Thyroid gland (tissue), 4 donors: ENCODE results near the gene SNED1. TPM values are rescaled to one million over a fixed set of nuclear protein-coding genes. Genes with fewer than 3 reads are reported as not detected.

ENCODE experiments used
- DNase-seq, 2 donors: peaks; one replicate each; pipeline ENCODE4 v3.0.0-alpha.2; 2019
- H3K27ac ChIP-seq, 3 donors: fragments of 200-600 bp; sonication (generic); 1 replicate in 2 of 3; 2 replicates in 1 of 3; pipeline ENCODE4 v1.5.1; 2016 to 2019; ENCODE audit warnings: mild to moderate bottlenecking in 1 of 3, moderate library complexity in 1 of 3
- H3K27me3 ChIP-seq: fragments of 200-600 bp; sonication (generic); one replicate; pipeline ENCODE4 v1.5.1; 2019
- H3K36me3 ChIP-seq, 2 donors: fragments of 200-600 bp; sonication (generic); one replicate each; pipeline ENCODE4 v1.5.1; 2016 to 2019
- H3K4me1 ChIP-seq, 2 donors: fragments of 200-600 bp; sonication (generic); one replicate each; pipeline ENCODE4 v1.5.1; 2017 to 2019
- H3K4me3 ChIP-seq, 3 donors: fragments of 200-600 bp; sonication (generic); replicated peaks in 1 of 3; 1 replicate in 2 of 3; 2 replicates in 1 of 3; pipeline ENCODE4 v1.5.1; 2016; ENCODE audit warnings: mild to moderate bottlenecking in 1 of 3
- H3K9me3 ChIP-seq: fragments of 200-600 bp; sonication (generic); one replicate; pipeline ENCODE4 v1.5.1; 2017
- POLR2A ChIP-seq, 2 donors: fragments of 450-650 bp; IDR thresholded peaks; one replicate each; pipeline ENCODE4 v1.6.1; 2017; ENCODE audit warnings: antibody characterized with exemption in 2 of 2, mild to moderate bottlenecking in 2 of 2, moderate library complexity in 1 of 2
- WGBS, 2 donors: methylation state at CpG; one replicate each; pipeline ENCODE4 v1.1.5; 2017; 5-methylcytosine and 5-hydroxymethylcytosine counted together
- intact Hi-C: fragments of 100-400 bp; cut with DNase I; formaldehyde crosslinking; loops from one replicate; pipeline ENCODE4 v1.15.1; 2023
- total RNA-seq, 4 donors: library from RNA; depleted of rRNA; stranded (reverse); fragments of >200 nt; gene quantifications; one replicate each; pipeline ENCODE4 v1.2.3, GENCODE V29; 2016
- TF ChIP-seq, protein P1 (sequence below), 6 experiments: fragments of 200-600 bp in 3 of 6; fragments of 450-650 bp in 3 of 6; sonication (generic) in 3 of 6; IDR thresholded peaks; one replicate each; pipeline ENCODE4 v1.5.1; 2016 to 2019; ENCODE audit warnings: antibody characterized with exemption in 6 of 6, mild to moderate bottlenecking in 2 of 6, inconsistent platforms in 1 of 6, moderate library complexity in 1 of 6

Gene SNED1
- total RNA-seq, 4 donors from 2014 or later = 47.7 to 122 (median 68.7) TPM

DNA sequence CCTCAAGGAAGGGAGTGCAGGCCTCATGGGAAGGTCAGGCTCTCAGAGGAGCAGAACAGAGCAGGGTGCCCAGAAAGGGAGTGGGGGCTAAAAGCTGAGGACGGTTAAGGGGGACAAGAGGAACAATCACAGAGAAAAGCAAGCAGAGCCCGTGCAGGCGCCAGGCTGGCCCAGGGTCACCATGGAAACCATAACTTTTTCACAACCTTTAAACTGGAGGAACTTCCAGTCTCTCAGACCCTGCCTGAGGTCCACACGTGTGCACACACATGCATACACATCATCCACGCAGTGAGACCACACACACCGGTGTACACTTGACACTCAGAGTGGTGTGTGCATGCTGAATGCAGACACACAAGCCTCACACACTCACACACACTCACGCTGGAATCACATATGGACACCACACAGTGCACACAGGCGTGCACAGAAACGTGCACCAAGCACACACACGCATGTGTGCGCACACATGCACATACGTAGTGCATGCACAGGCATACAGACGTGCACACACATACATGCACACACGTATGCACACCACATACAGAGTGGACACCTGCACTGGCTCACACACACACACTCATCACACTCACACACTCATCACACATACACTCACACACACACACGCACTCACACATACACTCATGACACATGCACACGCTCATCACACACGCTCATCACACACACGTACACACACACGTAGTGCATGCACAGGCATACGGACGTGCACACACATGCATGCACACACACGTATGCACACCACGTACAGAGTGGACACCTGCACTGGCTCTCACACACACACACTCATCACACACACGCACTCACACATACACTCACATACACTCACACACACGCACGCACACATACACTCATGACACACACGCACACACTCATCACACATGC lies 37.2 kb upstream of the SNED1 start:
- no peak for TF ChIP-seq POLR2A (IDR thresholded peaks at IDR 0.05)
- TF ChIP-seq, protein P1, sequence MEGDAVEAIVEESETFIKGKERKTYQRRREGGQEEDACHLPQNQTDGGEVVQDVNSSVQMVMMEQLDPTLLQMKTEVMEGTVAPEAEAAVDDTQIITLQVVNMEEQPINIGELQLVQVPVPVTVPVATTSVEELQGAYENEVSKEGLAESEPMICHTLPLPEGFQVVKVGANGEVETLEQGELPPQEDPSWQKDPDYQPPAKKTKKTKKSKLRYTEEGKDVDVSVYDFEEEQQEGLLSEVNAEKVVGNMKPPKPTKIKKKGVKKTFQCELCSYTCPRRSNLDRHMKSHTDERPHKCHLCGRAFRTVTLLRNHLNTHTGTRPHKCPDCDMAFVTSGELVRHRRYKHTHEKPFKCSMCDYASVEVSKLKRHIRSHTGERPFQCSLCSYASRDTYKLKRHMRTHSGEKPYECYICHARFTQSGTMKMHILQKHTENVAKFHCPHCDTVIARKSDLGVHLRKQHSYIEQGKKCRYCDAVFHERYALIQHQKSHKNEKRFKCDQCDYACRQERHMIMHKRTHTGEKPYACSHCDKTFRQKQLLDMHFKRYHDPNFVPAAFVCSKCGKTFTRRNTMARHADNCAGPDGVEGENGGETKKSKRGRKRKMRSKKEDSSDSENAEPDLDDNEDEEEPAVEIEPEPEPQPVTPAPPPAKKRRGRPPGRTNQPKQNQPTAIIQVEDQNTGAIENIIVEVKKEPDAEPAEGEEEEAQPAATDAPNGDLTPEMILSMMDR (IDR thresholded peaks at IDR 0.05) = no peak
- no peak for DNase-seq
- Histone ChIP-seq H3K27ac (peak overlapping the region in 1 of 3 donors; percentile 88), H3K27me3 (no peaks in the 10 kb centered on the region), H3K36me3 (no peaks in the 10 kb centered on the region), H3K4me1 (peaks cover 38 to 59% of the 10 kb centered on the region in 2 donors), H3K4me3 (no peak overlapping the region), H3K9me3 (no peaks in the 10 kb centered on the region)
- intact Hi-C loops = no loop called here
- WGBS, 2 donors = 71 to 72% methylated on average over 24 to 27 of the region's 27 CpGs

- H3K4me1 ChIP-seq = peaks cover 32 to 52% of the 10 kb centered on the region in 2 donors
- H3K27me3 ChIP-seq = no peaks in the 10 kb centered on the region
- no peaks in the 10 kb centered on the region for H3K9me3 ChIP-seq
- H3K27ac ChIP-seq = peak overlapping the region; percentile 66 to 88 (median 73)
- intact Hi-C loops = no loop called here
- 43 to 52% methylated on average over 12 of the region's 12 CpGs for WGBS, 2 donors
- H3K4me3 ChIP-seq = no peak overlapping the region
- DNase-seq = no peak
- H3K36me3 ChIP-seq = no peaks in the 10 kb centered on the region
- TF ChIP-seq, protein P1 (IDR thresholded peaks at IDR 0.05) = no peak
- no peak for TF ChIP-seq POLR2A (IDR thresholded peaks at IDR 0.05)
These were observed 36.5 kb upstream of the SNED1 start for GRCh38 chr2:240961910-240962299.

- Histone ChIP-seq H3K36me3 (no peaks in the 10 kb centered on the region), H3K4me3 (no peak overlapping the region), H3K4me1 (peaks cover 32 to 46% of the 10 kb centered on the region in 2 donors), H3K9me3 (no peaks in the 10 kb centered on the region), H3K27me3 (no peaks in the 10 kb centered on the region), H3K27ac (peak overlapping the region; percentile 66 to 88 (median 73))
- WGBS, 2 donors = 19 to 32% methylated on average over 12 to 15 of the region's 29 CpGs
- TF ChIP-seq, protein P1 (IDR thresholded peaks at IDR 0.05) = no peak
- peak in 1 of 2 donors; percentile 24 for TF ChIP-seq POLR2A (IDR thresholded peaks at IDR 0.05)
- intact Hi-C loops = no loop called here
- DNase-seq = peak; percentile 71 to 75
These were observed 35.9 kb upstream of the SNED1 start for GRCh38 chr2:240962300-240963064.

DNA sequence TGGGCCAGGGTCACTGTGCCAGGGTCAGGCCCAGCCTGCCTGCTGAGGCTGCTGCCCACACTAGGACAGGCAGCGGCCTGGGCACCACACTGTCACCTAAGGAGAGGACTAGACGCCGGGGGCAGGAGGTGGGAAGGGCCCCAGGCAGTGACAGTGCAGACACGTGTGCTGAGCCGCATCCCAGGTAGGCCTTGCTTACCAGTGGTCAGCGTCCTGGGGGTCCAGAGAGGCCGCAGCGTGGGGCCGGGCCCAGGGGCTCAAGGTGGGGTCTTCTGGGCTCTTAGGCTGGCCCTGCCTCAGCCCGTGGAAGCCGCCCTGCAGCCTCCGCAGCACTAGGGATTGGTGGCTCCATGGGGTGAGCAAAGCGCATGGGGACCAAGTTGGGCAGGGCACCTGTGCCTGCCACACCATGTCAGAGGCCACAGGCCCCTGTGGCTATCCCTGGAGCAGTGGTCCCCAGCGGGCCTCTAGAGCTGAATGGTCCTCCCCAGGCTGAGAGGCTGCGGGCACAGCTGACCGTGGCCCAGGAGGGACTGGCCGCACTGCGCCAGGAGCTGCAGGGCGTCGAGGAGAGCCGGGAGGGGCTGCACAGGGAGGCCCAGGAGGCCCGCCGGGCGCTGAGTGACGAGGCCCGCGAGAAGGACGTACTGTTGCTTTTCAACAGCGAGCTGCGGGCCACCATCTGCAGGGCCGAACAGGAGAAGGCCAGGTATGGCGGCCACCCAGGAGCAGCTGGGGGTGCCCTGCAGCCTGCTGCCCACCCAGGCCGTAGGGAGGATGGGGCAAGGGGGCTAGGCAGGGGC lies 35.2 kb upstream of the SNED1 start:
- peak overlapping the region; percentile 66 to 88 (median 73) for H3K27ac ChIP-seq
- peaks cover 25 to 38% of the 10 kb centered on the region in 2 donors for H3K4me1 ChIP-seq
- TF ChIP-seq, protein P1 (IDR thresholded peaks at IDR 0.05) = no peak
- TF ChIP-seq POLR2A (IDR thresholded peaks at IDR 0.05) = no peak
- no peaks in the 10 kb centered on the region for H3K27me3 ChIP-seq
- H3K36me3 ChIP-seq = no peaks in the 10 kb centered on the region
- H3K4me3 ChIP-seq = no peak overlapping the region
- intact Hi-C loops = no loop called here
- no peak for DNase-seq
- no peaks in the 10 kb centered on the region for H3K9me3 ChIP-seq
- WGBS, 2 donors = 97 to 98% methylated on average over 7 to 9 of the region's 33 CpGs
